Sigmoid colon (tissue), 7 donors: Measurements from ENCODE around the gene ZNF691. TPM values are rescaled to one million over a fixed set of nuclear protein-coding genes. Genes with fewer than 3 reads are reported as not detected.
A peak's percentile ranks its signal among the peaks of the same experiment; 100 is the strongest.

ENCODE experiments used
- DNase-seq: peaks from one replicate; pipeline ENCODE4 v3.0.0-alpha.2; 2019
- H3K27ac ChIP-seq, 4 donors: fragments of 200-600 bp; sonication (generic); one replicate each; pipeline ENCODE4 v1.5.1; 2016 to 2019; ENCODE audit warnings: mild to moderate bottlenecking in 1 of 4
- H3K27me3 ChIP-seq, 3 donors: fragments of 200-600 bp; sonication (generic); one replicate each; pipeline ENCODE4 v1.5.1; 2019; ENCODE audit warnings: mild to moderate bottlenecking in 1 of 3
- H3K36me3 ChIP-seq, 4 donors: fragments of 200-600 bp; sonication (generic); one replicate each; pipeline ENCODE4 v1.5.1; 2016 to 2019
- H3K4me1 ChIP-seq, 4 donors: fragments of 200-600 bp; sonication (generic); one replicate each; pipeline ENCODE4 v1.5.1; 2017 to 2019
- H3K4me3 ChIP-seq, 4 donors: fragments of 200-600 bp; sonication (generic); one replicate each; pipeline ENCODE4 v1.5.1; 2017 to 2019; ENCODE audit warnings: mild to moderate bottlenecking in 2 of 4, moderate library complexity in 1 of 4
- H3K9me3 ChIP-seq, 4 donors: fragments of 200-600 bp in 3 of 4; sonication (generic) in 3 of 4; one replicate each; pipeline versions ENCODE4 v1.5.1 to v1.6.1; 2013 to 2019
- CTCF ChIP-seq, 4 experiments: fragments of 450-650 bp in 3 of 4; fragments of 200-600 bp in 1 of 4; IDR thresholded peaks; one replicate each; pipeline ENCODE4 v1.5.1; 2016 to 2019; ENCODE audit warnings: antibody characterized with exemption in 4 of 4, mild to moderate bottlenecking in 3 of 4, moderate library complexity in 2 of 4
- EP300 ChIP-seq, 4 donors: sonication (generic); formaldehyde crosslinking; IDR thresholded peaks; one replicate each; pipeline ENCODE4 v1.6.1; 2017; ENCODE audit warnings: antibody characterized with exemption in 4 of 4
- POLR2A ChIP-seq, 2 donors: fragments of 450-650 bp; IDR thresholded peaks; one replicate each; pipeline ENCODE4 v1.6.1; 2016; ENCODE audit warnings: antibody characterized with exemption in 2 of 2, mild to moderate bottlenecking in 2 of 2, moderate library complexity in 2 of 2
- POLR2AphosphoS5 ChIP-seq, 4 donors: sonication (generic); formaldehyde crosslinking; IDR thresholded peaks; one replicate each; pipeline ENCODE4 v1.6.1; 2017; ENCODE audit warnings: antibody characterized with exemption in 4 of 4
- WGBS, 2 donors: extraction: QIAGEN DNeasy Blood & Tissue Kit; methylation state at CpG; one replicate each; pipeline ENCODE4 v1.1.7; 2013; 5-methylcytosine and 5-hydroxymethylcytosine counted together
- intact Hi-C: fragments of 100-400 bp; cut with DNase I; formaldehyde crosslinking; loops from one replicate; pipeline ENCODE4 v1.15.1; 2023
- polyA plus RNA-seq, 3 donors: library from polyadenylated mRNA; stranded (reverse); fragments of 200-250 nt; gene quantifications; one replicate each; pipeline ENCODE4 v1.2.3, GENCODE V29; 2013
- total RNA-seq, 4 donors: library from RNA; depleted of rRNA; stranded (reverse); fragments of >200 nt; gene quantifications; one replicate each; pipeline ENCODE4 v1.1.0, GENCODE V29; 2016
- donor health status: healthy with polysubstance abuse.
- donor health status: Bipolar disorder and iron deficiency.
- donor health status: healthy.

ZNF691 gene
- total and polyA plus RNA-seq, 7 donors, result 2.4 to 20.7 (median 8.3) TPM

DNA sequence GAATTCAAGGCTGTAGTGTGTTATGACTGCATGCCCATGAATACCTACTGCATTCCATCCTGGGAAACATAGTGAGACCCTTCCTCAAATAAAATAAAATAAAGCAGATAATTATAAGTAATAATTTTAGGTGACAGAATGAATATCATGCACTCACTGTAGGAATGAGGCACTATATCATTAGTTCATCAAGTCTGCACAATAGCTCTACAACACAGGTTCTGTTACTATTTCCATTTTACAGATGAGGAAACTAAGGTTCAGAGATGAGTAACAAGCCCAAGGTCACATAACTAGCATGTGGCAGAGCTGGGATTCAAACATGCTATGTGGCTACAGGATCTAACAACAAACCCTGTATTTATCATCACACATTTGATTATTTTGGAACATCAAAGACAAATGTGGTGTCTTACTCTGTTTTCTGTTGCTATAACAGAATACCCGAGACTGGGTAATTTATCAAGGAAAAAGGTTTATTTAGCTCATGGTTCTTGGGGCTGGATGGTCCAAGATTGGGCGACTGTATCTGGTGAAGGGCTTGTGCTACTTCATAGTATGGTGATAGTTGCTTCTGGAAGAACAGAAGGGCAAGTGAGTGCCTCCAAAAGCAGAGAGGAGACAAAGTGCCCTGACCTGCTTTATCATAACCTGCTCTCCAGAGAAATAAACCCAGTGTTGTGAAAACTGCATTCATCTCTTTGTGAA, 4.8 kb upstream of the ZNF691 start:
- TF ChIP-seq EP300 (IDR thresholded peaks at IDR 0.05), result no peak
- TF ChIP-seq CTCF (IDR thresholded peaks at IDR 0.05), result no peak
- no peak for TF ChIP-seq POLR2A (IDR thresholded peaks at IDR 0.05)
- no peak for TF ChIP-seq POLR2AphosphoS5 (IDR thresholded peaks at IDR 0.05)
- no peak overlapping the region for H3K27ac ChIP-seq
- 90 to 92% methylated on average over 2 of the region's 2 CpGs for WGBS, 2 donors
- H3K4me3 ChIP-seq, result no peak overlapping the region
- intact Hi-C loops, result no loop called here
- no peaks in the 10 kb centered on the region for H3K9me3 ChIP-seq
- H3K4me1 ChIP-seq, result peaks cover 0 to 8% (median 5%) of the 10 kb centered on the region in 4 donors
- peaks cover 0 to 8% (median 0%) of the 10 kb centered on the region in 4 donors for H3K36me3 ChIP-seq
- no peaks in the 10 kb centered on the region for H3K27me3 ChIP-seq
- no peak for DNase-seq

- Histone ChIP-seq H3K4me3 (no peak overlapping the region), H3K4me1 (peaks cover 0 to 23% (median 9%) of the 10 kb centered on the region in 4 donors), H3K36me3 (peaks cover 0 to 13% (median 0%) of the 10 kb centered on the region in 4 donors), H3K27ac (no peak overlapping the region), H3K27me3 (no peaks in the 10 kb centered on the region), H3K9me3 (no peaks in the 10 kb centered on the region)
- no peak for DNase-seq
- intact Hi-C loops, result loop anchor here (5.0 kb wide), 1 partner anchor 78 kb away; no protein-coding TSS in a partner anchor
- WGBS, 2 donors, result 93 to 96% methylated on average over 4 of the region's 4 CpGs
- TF ChIP-seq CTCF (IDR thresholded peaks at IDR 0.05) (no peak), POLR2A (IDR thresholded peaks at IDR 0.05) (no peak), EP300 (IDR thresholded peaks at IDR 0.05) (no peak), POLR2AphosphoS5 (IDR thresholded peaks at IDR 0.05) (no peak)
Observed at GRCh38 chr1:42844592-42845140, 1.7 kb upstream of the ZNF691 start.

DNA sequence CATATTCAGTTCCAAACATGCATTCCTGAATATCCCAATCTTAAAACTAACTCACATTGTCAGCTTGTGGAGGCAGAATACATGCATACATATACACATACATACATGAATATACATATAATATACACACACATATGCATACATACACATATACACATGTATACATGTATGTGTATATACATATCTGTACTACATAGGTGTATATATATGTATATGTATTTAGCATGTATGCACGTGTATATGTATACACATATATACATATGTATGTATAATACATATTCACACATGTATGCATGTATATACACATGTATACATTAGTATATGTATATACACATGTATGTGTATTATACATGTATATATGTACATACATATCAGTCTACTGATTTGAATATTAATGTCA, 1.2 kb upstream of the ZNF691 start:
- intact Hi-C loops, result loop anchor here (5.0 kb wide), 1 partner anchor 77 kb away; no protein-coding TSS in a partner anchor
- Histone ChIP-seq H3K9me3 (no peaks in the 10 kb centered on the region), H3K4me3 (no peak overlapping the region), H3K4me1 (peaks cover 0 to 23% (median 9%) of the 10 kb centered on the region in 4 donors), H3K36me3 (peaks cover 0 to 18% (median 0%) of the 10 kb centered on the region in 4 donors), H3K27ac (no peak overlapping the region), H3K27me3 (no peaks in the 10 kb centered on the region)
- no peak for TF ChIP-seq EP300 (IDR thresholded peaks at IDR 0.05)
- no peak for TF ChIP-seq POLR2A (IDR thresholded peaks at IDR 0.05)
- TF ChIP-seq POLR2AphosphoS5 (IDR thresholded peaks at IDR 0.05), result no peak
- no peak for TF ChIP-seq CTCF (IDR thresholded peaks at IDR 0.05)
- WGBS, 2 donors, result 64 to 81% methylated on average over 1 of the region's 1 CpG
- no peak for DNase-seq

DNA sequence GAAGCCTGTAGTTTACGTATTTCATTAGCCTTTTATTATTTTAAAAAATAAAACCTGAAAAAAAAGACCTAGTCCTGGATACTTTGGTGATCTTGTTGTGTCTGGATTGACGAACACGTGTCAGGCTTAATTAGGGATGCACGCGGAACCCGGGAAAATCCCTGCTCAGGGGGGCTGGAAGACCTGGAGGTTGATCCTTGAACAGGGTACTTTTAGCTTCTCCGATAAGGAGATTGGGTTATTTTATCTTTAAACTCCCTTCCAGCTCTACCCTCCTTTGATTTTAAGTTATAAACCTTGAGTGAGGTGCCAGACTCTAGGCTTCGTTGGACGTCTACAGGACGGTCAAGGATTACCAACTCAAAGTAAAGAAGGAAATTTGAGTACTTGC, 552 bp upstream of the ZNF691 start:
- Histone ChIP-seq H3K27ac (peak overlapping the region; percentile 85 to 90 (median 87)), H3K4me3 (peak overlapping the region; percentile 65 to 99 (median 90))

More for the DNA sequence above, 552 bp upstream of the ZNF691 start:
- intact Hi-C loops, result loop anchor here (1.0 to 5.0 kb wide), 3 partner anchors 29 to 79 kb away; partner anchors contain the start of genes C1orf50, ERMAP, P3H1 and SVBP
- Histone ChIP-seq H3K36me3 (peaks cover 0 to 24% (median 3%) of the 10 kb centered on the region in 4 donors), H3K27me3 (no peaks in the 10 kb centered on the region), H3K4me1 (peaks cover 0 to 23% (median 9%) of the 10 kb centered on the region in 4 donors), H3K9me3 (no peaks in the 10 kb centered on the region)
- WGBS, 2 donors, result 9 to 18% methylated on average over 10 of the region's 10 CpGs
- TF ChIP-seq EP300 (IDR thresholded peaks at IDR 0.05), result no peak
- no peak for TF ChIP-seq POLR2AphosphoS5 (IDR thresholded peaks at IDR 0.05)
- TF ChIP-seq POLR2A (IDR thresholded peaks at IDR 0.05), result no peak
- TF ChIP-seq CTCF (IDR thresholded peaks at IDR 0.05), result no peak
- DNase-seq, result no peak
